Liver (tissue), 3 donors: ENCODE measurements around the gene NUP35.

Experiments used
- ATF3 ChIP-seq: IDR thresholded peaks from 2 replicates; pipeline ENCODE4 v1.6.1; 2016; ENCODE audit warnings: antibody characterized with exemption
- CTCF ChIP-seq: fragments of 150-350 bp; IDR thresholded peaks from 2 replicates; pipeline ENCODE4 v1.5.1; 2017; ENCODE audit warnings: improper control_type of control experiment, low read depth, low read length; ENCODE audit not compliant: missing input control
- EGR1 ChIP-seq, 2 donors: IDR thresholded peaks; 2 replicates each; pipeline ENCODE4 v1.6.1; 2016 to 2018; ENCODE audit warnings: antibody characterized with exemption in 2 of 2, low read depth in 2 of 2
- FOXA1 ChIP-seq: IDR thresholded peaks from 2 replicates; pipeline ENCODE4 v1.6.1; 2016; ENCODE audit warnings: antibody characterized with exemption
- GABPA ChIP-seq, 2 donors: IDR thresholded peaks in 1 of 2; conservative IDR thresholded peaks in 1 of 2; 2 replicates each; pipeline ENCODE4 v1.6.1; 2016; ENCODE audit warnings: antibody characterized with exemption in 2 of 2, mild to moderate bottlenecking in 1 of 2, moderate library complexity in 1 of 2
- HNF4A ChIP-seq, 2 donors: conservative IDR thresholded peaks; 2 replicates each; pipeline ENCODE4 v1.6.1; 2016; ENCODE audit warnings: antibody characterized with exemption in 2 of 2, mild to moderate bottlenecking in 2 of 2
- JUND ChIP-seq, 2 donors: IDR thresholded peaks; 2 replicates each; pipeline ENCODE4 v1.6.1; 2016; ENCODE audit warnings: antibody characterized with exemption in 2 of 2
- MAX ChIP-seq: IDR thresholded peaks from 2 replicates; pipeline ENCODE4 v1.6.1; 2016; ENCODE audit warnings: antibody characterized with exemption
- RAD21 ChIP-seq, 2 donors: IDR thresholded peaks; 2 replicates each; pipeline ENCODE4 v1.6.1; 2016; ENCODE audit warnings: antibody characterized with exemption in 2 of 2, mild to moderate bottlenecking in 2 of 2
- REST ChIP-seq: IDR thresholded peaks from 2 replicates; pipeline ENCODE4 v1.6.1; 2016; ENCODE audit warnings: antibody characterized with exemption, mild to moderate bottlenecking
- SP1 ChIP-seq: IDR thresholded peaks from 2 replicates; pipeline ENCODE4 v1.6.1; 2018; ENCODE audit warnings: antibody characterized with exemption, mild to moderate bottlenecking
- TAF1 ChIP-seq: conservative IDR thresholded peaks from 2 replicates; pipeline ENCODE4 v1.6.1; 2016; ENCODE audit warnings: antibody characterized with exemption, mild to moderate bottlenecking
- YY1 ChIP-seq: IDR thresholded peaks from 2 replicates; pipeline ENCODE4 v1.6.1; 2016; ENCODE audit warnings: antibody characterized with exemption, mild to moderate bottlenecking
- ZBTB33 ChIP-seq: IDR thresholded peaks from 2 replicates; pipeline ENCODE4 v1.6.1; 2016; ENCODE audit warnings: antibody characterized with exemption
- donor health status: healthy.
- donor health status: healthy.

GRCh38 chr2:183193904-183194303, 69.7 kb downstream of the NUP35 start:
- TF ChIP-seq MAX: no peak
- TF ChIP-seq CTCF: no peak
- no peak for TF ChIP-seq SP1
- no peak for TF ChIP-seq YY1
- TF ChIP-seq EGR1 (IDR thresholded peaks at IDR 0.05; ENCODE audit: low read depth in 2 of 2): no peak
- no peak for TF ChIP-seq REST
- no peak for TF ChIP-seq ZBTB33
- TF ChIP-seq RAD21 (IDR thresholded peaks at IDR 0.05): no peak
- TF ChIP-seq GABPA (IDR thresholded peaks at IDR 0.05 in 1 of 2, conservative IDR thresholded peaks at IDR 0.05 in 1 of 2): no peak
- TF ChIP-seq JUND (IDR thresholded peaks at IDR 0.05): no peak
- no peak for TF ChIP-seq FOXA1
- no peak for TF ChIP-seq TAF1
- no peak for TF ChIP-seq ATF3
- no peak for TF ChIP-seq HNF4A (conservative IDR thresholded peaks at IDR 0.05)
